Measurements from ENCODE around the gene ATP8B3. TPM values are rescaled to one million over a fixed set of nuclear protein-coding genes. Genes with fewer than 3 reads are reported as not detected.

ATP8B3 gene
- polyA plus RNA-seq, 1 donor (not counting 4 experiments of a cell fraction or from before 2014, with no cell fraction given): 0.98 TPM

- no peak for TF ChIP-seq EZH2 (IDR thresholded peaks at IDR 0.05; ENCODE audit: low read length)
- no peak for TF ChIP-seq CTCF (optimal IDR thresholded peaks at IDR 0.05 in 1 of 3, IDR thresholded peaks at IDR 0.05 in 1 of 3, conservative IDR thresholded peaks at IDR 0.05 in 1 of 3; ENCODE audit: extremely low read depth in 1 of 3, insufficient read depth in 2 of 3, low read length in 3 of 3)
- peaks cover 47% of the 10 kb centered on the region for H3K4me1 ChIP-seq (ENCODE audit: control insufficient read depth, extremely low read depth, insufficient read depth, low read length)
- no peak overlapping the region for H2AFZ ChIP-seq (ENCODE audit: control insufficient read depth, low read length)
- FAIRE-seq (no peak), DNase-seq (ENCODE audit: low read depth, low spot score) (no peak)
- H4K20me1 ChIP-seq (ENCODE audit: control insufficient read depth, extremely low read depth, insufficient read depth, low read length): peaks cover 20% of the 10 kb centered on the region
- H3K9ac ChIP-seq (ENCODE audit: control insufficient read depth, extremely low read depth, insufficient read depth, low read length): peak overlapping the region; percentile 84
- H3K27ac ChIP-seq (ENCODE audit: control insufficient read depth, insufficient read depth, low read length): peak overlapping the region; percentile 57
- dilution Hi-C loops (cut with MboI; ENCODE audit: extremely low pct_ligation_motif_present, low sequenced_read_pairs): no loop called here
- peak overlapping the region; percentile 76 to 92 (median 88) for H3K4me3 ChIP-seq (ENCODE audit: control insufficient read depth in 2 of 3, extremely low read depth in 1 of 3, insufficient read depth in 2 of 3, low read depth in 1 of 3, low read length in 3 of 3)
- no peaks in the 10 kb centered on the region for H3K9me3 ChIP-seq (ENCODE audit: control insufficient read depth, low read depth, low read length)
- no peaks in the 10 kb centered on the region for H3K27me3 ChIP-seq (ENCODE audit: control insufficient read depth, extremely low read depth, insufficient read depth, low read length)
- no peaks in the 10 kb centered on the region for H3K36me3 ChIP-seq (ENCODE audit: control insufficient read depth in 2 of 2, extremely low read depth in 1 of 2, insufficient read depth in 2 of 2, low read length in 2 of 2)
- H3K79me2 ChIP-seq (ENCODE audit: control insufficient read depth, insufficient read depth, low read length): peaks cover 64% of the 10 kb centered on the region
- peak overlapping the region; percentile 92 for H3K4me2 ChIP-seq (ENCODE audit: control insufficient read depth, extremely low read depth, insufficient read depth, low read depth, low read length)
- no peaks in the 10 kb centered on the region for H3K9me1 ChIP-seq (ENCODE audit: control insufficient read depth, extremely low read depth, insufficient read depth, low read length)
Measured at GRCh38 chr19:1860821-1861598, 48.9 kb upstream of the ATP8B3 start.

- Histone ChIP-seq H3K9me3 (ENCODE audit: control insufficient read depth, low read depth, low read length) (no peaks in the 10 kb centered on the region), H3K9me1 (ENCODE audit: control insufficient read depth, extremely low read depth, insufficient read depth, low read length) (no peaks in the 10 kb centered on the region), H3K27me3 (ENCODE audit: control insufficient read depth, extremely low read depth, insufficient read depth, low read length) (no peaks in the 10 kb centered on the region), H3K36me3 (ENCODE audit: control insufficient read depth in 2 of 2, extremely low read depth in 1 of 2, insufficient read depth in 2 of 2, low read length in 2 of 2) (no peaks in the 10 kb centered on the region), H3K79me2 (ENCODE audit: control insufficient read depth, insufficient read depth, low read length) (peaks cover 71% of the 10 kb centered on the region), H3K9ac (ENCODE audit: control insufficient read depth, extremely low read depth, insufficient read depth, low read length) (peak overlapping the region; percentile 84), H2AFZ (ENCODE audit: control insufficient read depth, low read length) (no peak overlapping the region), H4K20me1 (ENCODE audit: control insufficient read depth, extremely low read depth, insufficient read depth, low read length) (peaks cover 20% of the 10 kb centered on the region), H3K4me1 (ENCODE audit: control insufficient read depth, extremely low read depth, insufficient read depth, low read length) (peaks cover 54% of the 10 kb centered on the region), H3K4me2 (ENCODE audit: control insufficient read depth, extremely low read depth, insufficient read depth, low read depth, low read length) (peak overlapping the region; percentile 92), H3K4me3 (ENCODE audit: control insufficient read depth in 2 of 3, extremely low read depth in 1 of 3, insufficient read depth in 2 of 3, low read depth in 1 of 3, low read length in 3 of 3) (peak overlapping the region; percentile 76 to 92 (median 88)), H3K27ac (ENCODE audit: control insufficient read depth, insufficient read depth, low read length) (peak overlapping the region; percentile 57)
- dilution Hi-C loops (cut with MboI; ENCODE audit: extremely low pct_ligation_motif_present, low sequenced_read_pairs): no loop called here
- no peak for FAIRE-seq
- no peak for TF ChIP-seq CTCF (optimal IDR thresholded peaks at IDR 0.05 in 1 of 3, IDR thresholded peaks at IDR 0.05 in 1 of 3, conservative IDR thresholded peaks at IDR 0.05 in 1 of 3; ENCODE audit: extremely low read depth in 1 of 3, insufficient read depth in 2 of 3, low read length in 3 of 3)
- no peak for TF ChIP-seq EZH2 (IDR thresholded peaks at IDR 0.05; ENCODE audit: low read length)
- DNase-seq (ENCODE audit: low read depth, low spot score): no peak
Measured at GRCh38 chr19:1860042-1860775, 48.1 kb upstream of the ATP8B3 start.
